A673 (cell line): ENCODE measurements around the gene OR2K2.

Experiments used
- EZH2 ChIP-seq: fragments of 200-600 bp; sonication (generic); IDR thresholded peaks from 2 replicates; pipeline ENCODE4 v1.6.1; 2017; ENCODE audit warnings: borderline replicate concordance, low read depth, mild to moderate bottlenecking, mixed read lengths, antibody characterized with exemption, low read length; ENCODE audit not compliant: poor library complexity, severe bottlenecking
- TF ChIP-seq, protein P1 (sequence below): fragments of 300-800, 200-600 bp; sonication (generic); conservative IDR thresholded peaks from 2 replicates; pipeline ENCODE4 v1.5.1; 2017; ENCODE audit warnings: low read depth, mild to moderate bottlenecking, antibody characterized with exemption, low read length, moderate library complexity, mixed read lengths

DNA sequence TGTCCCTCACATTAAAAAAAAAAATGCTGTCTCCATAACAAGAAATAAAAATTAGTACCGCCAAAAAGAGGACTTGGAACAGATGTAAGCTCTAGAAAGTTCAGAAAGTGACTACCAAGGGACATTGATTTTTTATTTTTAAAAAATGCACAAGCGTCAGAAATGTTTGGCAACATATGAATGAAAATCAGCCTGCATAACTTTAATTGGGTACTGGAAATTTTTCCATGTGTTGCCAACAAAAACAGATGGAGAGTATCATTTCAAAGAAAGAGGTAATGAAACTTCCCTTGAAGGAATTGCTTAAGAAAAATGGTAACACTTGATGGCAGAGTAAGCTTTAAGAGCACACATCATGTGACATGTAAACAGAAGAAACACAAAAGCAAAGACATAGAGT lies 47.2 kb downstream of the OR2K2 start:
- TF ChIP-seq, protein P1, sequence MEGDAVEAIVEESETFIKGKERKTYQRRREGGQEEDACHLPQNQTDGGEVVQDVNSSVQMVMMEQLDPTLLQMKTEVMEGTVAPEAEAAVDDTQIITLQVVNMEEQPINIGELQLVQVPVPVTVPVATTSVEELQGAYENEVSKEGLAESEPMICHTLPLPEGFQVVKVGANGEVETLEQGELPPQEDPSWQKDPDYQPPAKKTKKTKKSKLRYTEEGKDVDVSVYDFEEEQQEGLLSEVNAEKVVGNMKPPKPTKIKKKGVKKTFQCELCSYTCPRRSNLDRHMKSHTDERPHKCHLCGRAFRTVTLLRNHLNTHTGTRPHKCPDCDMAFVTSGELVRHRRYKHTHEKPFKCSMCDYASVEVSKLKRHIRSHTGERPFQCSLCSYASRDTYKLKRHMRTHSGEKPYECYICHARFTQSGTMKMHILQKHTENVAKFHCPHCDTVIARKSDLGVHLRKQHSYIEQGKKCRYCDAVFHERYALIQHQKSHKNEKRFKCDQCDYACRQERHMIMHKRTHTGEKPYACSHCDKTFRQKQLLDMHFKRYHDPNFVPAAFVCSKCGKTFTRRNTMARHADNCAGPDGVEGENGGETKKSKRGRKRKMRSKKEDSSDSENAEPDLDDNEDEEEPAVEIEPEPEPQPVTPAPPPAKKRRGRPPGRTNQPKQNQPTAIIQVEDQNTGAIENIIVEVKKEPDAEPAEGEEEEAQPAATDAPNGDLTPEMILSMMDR = no peak
- TF ChIP-seq EZH2 = no peak
